BJ (cell line): ENCODE data around the gene DCLK1. TPM values are rescaled to one million over a fixed set of nuclear protein-coding genes. Genes with fewer than 3 reads are reported as not detected.

ENCODE experiments used
- CTCF ChIA-PET: fragments of 350-600 bp; formaldehyde crosslinking; extraction: SDS; loops from one replicate; lab custom pipeline; 2021; ENCODE audit warnings: antibody characterized with exemption, inconsistent platforms; lab: Yijun Ruan, JAX
- POLR2A ChIA-PET: fragments of 300-600 bp; sonication (Branson Sonifier 250); formaldehyde crosslinking; extraction: SDS; loops from one replicate; lab custom pipeline; 2021; ENCODE audit warnings: antibody characterized with exemption; lab: Charles Lee
- DNase-seq: peaks from one replicate; pipeline ENCODE4 v3.0.0-alpha.2; 2011; ENCODE audit warnings: low read depth
- H3K27me3 ChIP-seq: 2 replicates; pipeline ENCODE4 v1.6.0; 2011; ENCODE audit warnings: low read length; ENCODE audit not compliant: control insufficient read depth, insufficient read depth
- H3K36me3 ChIP-seq: 2 replicates; pipeline ENCODE4 v1.5.1; 2011; ENCODE audit warnings: low read length; ENCODE audit not compliant: control insufficient read depth, insufficient read depth
- H3K4me3 ChIP-seq: 2 replicates; pipeline ENCODE4 v1.5.1; 2011; ENCODE audit warnings: low read depth, mild to moderate bottlenecking, control low read depth, low read length
- CTCF ChIP-seq: IDR thresholded peaks from 2 replicates; pipeline ENCODE4 v1.5.1; 2011; ENCODE audit warnings: low read depth, mild to moderate bottlenecking, control low read depth, inconsistent platforms, low read length, moderate library complexity; ENCODE audit not compliant: insufficient read depth
- polyA plus RNA-seq: library from polyadenylated mRNA; depleted of rRNA; stranded (reverse); fragments of >200 nt; gene quantifications from 2 replicates; pipeline ENCODE4 v1.2.3, GENCODE V29; 2011

The DCLK1 gene
- polyA plus RNA-seq, 1 experiment: 1.1 TPM

GRCh38 chr13:36101157-36101556 is 30.0 kb downstream of the DCLK1 start:
- TF ChIP-seq CTCF: no peak
- DNase-seq: no peak
- no peaks in the 10 kb centered on the region for H3K27me3 ChIP-seq
- no peaks in the 10 kb centered on the region for H3K36me3 ChIP-seq
- no peak overlapping the region for H3K4me3 ChIP-seq
- ChIA-PET POLR2A (no interaction called here), CTCF (no interaction called here)

- Histone ChIP-seq H3K36me3 (no peaks in the 10 kb centered on the region), H3K4me3 (no peak overlapping the region), H3K27me3 (no peaks in the 10 kb centered on the region)
- DNase-seq: no peak
- no peak for TF ChIP-seq CTCF
- CTCF ChIA-PET: interaction anchor here (0.6 kb wide), 1 partner anchor 26 kb away, joined by 3 read pairs; no protein-coding TSS in a partner anchor
- POLR2A ChIA-PET: no interaction called here
Observed at GRCh38 chr13:36098080-36098479, 33.1 kb downstream of the DCLK1 start.

- H3K27me3 ChIP-seq: no peaks in the 10 kb centered on the region
- no peaks in the 10 kb centered on the region for H3K36me3 ChIP-seq
- DNase-seq: no peak
- ChIA-PET CTCF (interaction anchor here (0.7 kb wide), 1 partner anchor 117 kb away, joined by 3 read pairs; no protein-coding TSS in a partner anchor), POLR2A (interaction anchor here (0.7 kb wide), 1 partner anchor 108 kb away, joined by 3 read pairs; no protein-coding TSS in a partner anchor)
- TF ChIP-seq CTCF: no peak
- no peak overlapping the region for H3K4me3 ChIP-seq
Observed at GRCh38 chr13:36096461-36097416, 34.4 kb downstream of the DCLK1 start.

- Histone ChIP-seq H3K36me3 (no peaks in the 10 kb centered on the region), H3K4me3 (no peak overlapping the region), H3K27me3 (no peaks in the 10 kb centered on the region)
- DNase-seq: no peak
- CTCF ChIA-PET: no interaction called here
- no peak for TF ChIP-seq CTCF
- POLR2A ChIA-PET: no interaction called here
Observed at GRCh38 chr13:36094478-36094877, 36.7 kb downstream of the DCLK1 start.

GRCh38 chr13:36090592-36090991 is 40.6 kb downstream of the DCLK1 start:
- no peak for DNase-seq
- POLR2A ChIA-PET: no interaction called here
- CTCF ChIA-PET: no interaction called here

More at GRCh38 chr13:36090592-36090991, 40.6 kb downstream of the DCLK1 start:
- no peak overlapping the region for H3K4me3 ChIP-seq
- no peaks in the 10 kb centered on the region for H3K36me3 ChIP-seq
- no peak for TF ChIP-seq CTCF
- no peaks in the 10 kb centered on the region for H3K27me3 ChIP-seq
